ENCODE data around the gene TMEM11.

The TMEM11 gene

GRCh38 chr17:21177854-21178600 lies 35.9 kb downstream of the TMEM11 start:
- DNase-seq: no peak

GRCh38 chr17:21177401-21177800 lies 36.6 kb downstream of the TMEM11 start:
- DNase-seq: no peak

- DNase-seq: no peak
These were observed 37.1 kb downstream of the TMEM11 start for GRCh38 chr17:21176773-21177395.

GRCh38 chr17:21174713-21175112 lies 39.2 kb downstream of the TMEM11 start:
- no peak for DNase-seq

- no peak for DNase-seq
These were observed 39.8 kb downstream of the TMEM11 start for GRCh38 chr17:21174186-21174585.

- DNase-seq: no peak
These were observed 40.4 kb downstream of the TMEM11 start for GRCh38 chr17:21173543-21173942.

GRCh38 chr17:21172846-21173245 lies 41.1 kb downstream of the TMEM11 start:
- DNase-seq: no peak

- DNase-seq: no peak
These were observed 41.9 kb downstream of the TMEM11 start for GRCh38 chr17:21171970-21172510.

GRCh38 chr17:21171309-21171922 lies 42.5 kb downstream of the TMEM11 start:
- DNase-seq: no peak

GRCh38 chr17:21170809-21171208 lies 43.2 kb downstream of the TMEM11 start:
- no peak for DNase-seq

GRCh38 chr17:21169496-21169895 lies 44.5 kb downstream of the TMEM11 start:
- DNase-seq: no peak

GRCh38 chr17:21168555-21168865 lies 45.5 kb downstream of the TMEM11 start:
- DNase-seq: no peak

GRCh38 chr17:21167303-21167702 lies 46.7 kb downstream of the TMEM11 start:
- no peak for DNase-seq

- DNase-seq: no peak
These were observed 47.3 kb downstream of the TMEM11 start for GRCh38 chr17:21166595-21167210.

- no peak for DNase-seq
These were observed 47.9 kb downstream of the TMEM11 start for GRCh38 chr17:21165922-21166594.

GRCh38 chr17:21164620-21165019 lies 49.3 kb downstream of the TMEM11 start:
- DNase-seq: no peak

GRCh38 chr17:21164216-21164615 lies 49.7 kb downstream of the TMEM11 start:
- DNase-seq: no peak

GRCh38 chr17:21163101-21163500 lies 50.9 kb downstream of the TMEM11 start:
- no peak for DNase-seq

GRCh38 chr17:21162394-21162775 lies 51.6 kb downstream of the TMEM11 start:
- no peak for DNase-seq

- no peak for DNase-seq
These were observed 52.2 kb downstream of the TMEM11 start for GRCh38 chr17:21161498-21162393.

GRCh38 chr17:21160401-21160800 lies 53.6 kb downstream of the TMEM11 start:
- DNase-seq: no peak
